22Rv1 (cell line): Measurements from ENCODE around the gene CCL27.

Experiments used
- H3K27ac ChIP-seq: fragments of 450-650 bp; 2 replicates; pipeline ENCODE4 v1.5.1; 2017
- ZFX ChIP-seq: fragments of 450-650 bp; IDR thresholded peaks from 2 replicates; pipeline ENCODE4 v1.6.1; 2017; ENCODE audit warnings: antibody characterized with exemption, borderline replicate concordance
- TF ChIP-seq, protein P1 (sequence below): fragments of 450-650 bp; IDR thresholded peaks from 2 replicates; pipeline ENCODE4 v1.5.1; 2017; ENCODE audit warnings: mild to moderate bottlenecking

Gene CCL27

DNA sequence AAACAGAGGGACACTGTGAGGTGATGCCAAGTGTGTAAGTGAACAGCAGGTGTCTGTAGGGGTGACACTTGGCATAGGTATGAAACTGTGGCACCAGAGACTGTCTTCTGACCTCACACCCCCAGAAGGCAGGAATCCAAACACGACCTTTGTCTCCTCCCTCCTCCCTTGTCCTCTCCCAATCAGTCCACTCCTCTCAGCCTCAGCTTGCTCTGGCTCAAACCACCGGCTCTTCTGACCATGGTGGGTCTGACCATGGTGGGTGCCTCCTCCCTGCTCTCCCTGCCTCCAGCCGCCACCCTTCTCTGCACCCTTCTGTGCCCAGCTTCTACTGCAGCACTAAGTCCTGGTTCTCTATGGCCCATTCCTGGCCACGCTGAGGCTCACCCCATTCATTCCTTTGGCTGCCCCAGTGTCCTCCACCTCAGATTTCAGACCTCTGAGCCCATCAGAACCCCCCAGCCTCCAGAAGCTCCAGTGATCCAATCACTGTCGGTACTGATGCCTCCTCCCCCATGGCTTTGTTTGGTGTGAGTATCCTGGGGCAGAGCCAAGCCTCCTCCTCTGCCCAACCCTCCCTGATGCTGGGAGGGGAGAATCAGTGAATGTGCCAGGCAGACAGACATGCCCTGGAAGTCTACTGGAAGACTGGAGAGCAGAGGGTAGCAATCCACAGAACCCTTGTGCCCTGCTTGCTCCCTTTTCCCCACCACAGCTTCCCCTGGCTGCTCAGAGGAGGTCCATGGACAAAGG, 31.9 kb downstream of the CCL27 start:
- peak overlapping the region; percentile 44 for H3K27ac ChIP-seq
- TF ChIP-seq, protein P1, sequence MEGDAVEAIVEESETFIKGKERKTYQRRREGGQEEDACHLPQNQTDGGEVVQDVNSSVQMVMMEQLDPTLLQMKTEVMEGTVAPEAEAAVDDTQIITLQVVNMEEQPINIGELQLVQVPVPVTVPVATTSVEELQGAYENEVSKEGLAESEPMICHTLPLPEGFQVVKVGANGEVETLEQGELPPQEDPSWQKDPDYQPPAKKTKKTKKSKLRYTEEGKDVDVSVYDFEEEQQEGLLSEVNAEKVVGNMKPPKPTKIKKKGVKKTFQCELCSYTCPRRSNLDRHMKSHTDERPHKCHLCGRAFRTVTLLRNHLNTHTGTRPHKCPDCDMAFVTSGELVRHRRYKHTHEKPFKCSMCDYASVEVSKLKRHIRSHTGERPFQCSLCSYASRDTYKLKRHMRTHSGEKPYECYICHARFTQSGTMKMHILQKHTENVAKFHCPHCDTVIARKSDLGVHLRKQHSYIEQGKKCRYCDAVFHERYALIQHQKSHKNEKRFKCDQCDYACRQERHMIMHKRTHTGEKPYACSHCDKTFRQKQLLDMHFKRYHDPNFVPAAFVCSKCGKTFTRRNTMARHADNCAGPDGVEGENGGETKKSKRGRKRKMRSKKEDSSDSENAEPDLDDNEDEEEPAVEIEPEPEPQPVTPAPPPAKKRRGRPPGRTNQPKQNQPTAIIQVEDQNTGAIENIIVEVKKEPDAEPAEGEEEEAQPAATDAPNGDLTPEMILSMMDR = no peak
- TF ChIP-seq ZFX = no peak

DNA sequence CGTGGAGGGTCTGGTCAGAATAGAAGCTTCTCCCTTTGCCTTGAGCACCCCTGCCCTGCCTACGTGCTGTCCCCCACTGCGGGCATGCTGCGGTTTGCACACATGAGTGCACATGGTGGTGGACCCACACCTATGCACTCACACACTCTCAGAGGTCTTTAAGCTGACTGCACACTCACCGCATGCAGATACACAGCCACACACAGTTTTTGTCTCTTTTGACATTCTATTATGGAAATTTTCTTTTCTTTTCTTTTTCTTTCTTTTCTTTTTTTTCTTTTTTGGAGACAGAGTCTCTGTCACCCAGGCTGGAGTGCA, 33.0 kb downstream of the CCL27 start:
- H3K27ac ChIP-seq = no peak overlapping the region
- no peak for TF ChIP-seq ZFX
- TF ChIP-seq, protein P1 = no peak

DNA sequence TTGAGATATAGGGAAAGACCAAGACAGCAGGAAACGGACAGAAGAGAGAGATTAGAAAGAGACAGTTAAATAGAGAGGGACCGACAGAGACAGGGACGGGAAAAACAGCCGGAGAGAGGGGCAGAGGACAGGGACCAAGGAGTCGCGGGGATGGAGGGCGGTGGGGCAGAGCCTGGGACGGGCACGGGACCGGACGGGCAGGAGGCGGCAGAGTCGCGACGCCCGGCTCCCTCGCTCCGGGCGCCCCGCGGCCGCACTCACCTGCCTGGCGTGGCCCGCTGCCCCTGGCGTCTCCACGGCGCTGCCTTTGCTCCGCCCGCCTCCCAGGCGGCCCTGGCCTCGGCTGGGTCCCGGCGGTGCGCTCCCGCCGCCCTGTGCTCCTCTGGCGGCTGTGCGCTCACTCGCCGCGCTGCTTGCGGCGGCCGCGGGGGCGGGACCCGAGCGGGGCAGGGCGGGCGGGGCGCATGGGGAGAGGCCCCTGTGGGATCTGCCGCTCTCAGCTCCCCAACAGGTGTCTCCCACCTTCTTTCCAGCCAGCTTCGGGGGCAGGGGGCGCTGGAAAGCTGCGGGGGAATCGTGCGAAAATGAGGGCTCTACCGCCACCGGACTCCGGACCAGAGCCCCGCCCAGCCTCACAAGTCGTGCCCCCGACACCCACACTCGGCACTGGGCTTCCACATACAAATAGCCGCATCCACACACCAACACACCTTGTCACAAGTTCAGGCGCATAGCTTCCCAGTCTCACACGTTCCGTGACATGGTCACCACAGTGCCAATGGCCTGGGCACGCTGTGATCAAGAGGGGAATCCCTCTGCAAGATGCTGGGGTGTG, 33.6 kb downstream of the CCL27 start, which contains the start of gene ARID3C:
Gene ARID3C (minus strand): TSS at position 411 of the 835 bp plus-strand sequence. CDS start 1,052 bp downstream, outside the sequence.
- no peak within 1 kb of the TSS for H3K27ac ChIP-seq
- TF ChIP-seq, protein P1 = peak; percentile 43
- no peak for TF ChIP-seq ZFX

DNA sequence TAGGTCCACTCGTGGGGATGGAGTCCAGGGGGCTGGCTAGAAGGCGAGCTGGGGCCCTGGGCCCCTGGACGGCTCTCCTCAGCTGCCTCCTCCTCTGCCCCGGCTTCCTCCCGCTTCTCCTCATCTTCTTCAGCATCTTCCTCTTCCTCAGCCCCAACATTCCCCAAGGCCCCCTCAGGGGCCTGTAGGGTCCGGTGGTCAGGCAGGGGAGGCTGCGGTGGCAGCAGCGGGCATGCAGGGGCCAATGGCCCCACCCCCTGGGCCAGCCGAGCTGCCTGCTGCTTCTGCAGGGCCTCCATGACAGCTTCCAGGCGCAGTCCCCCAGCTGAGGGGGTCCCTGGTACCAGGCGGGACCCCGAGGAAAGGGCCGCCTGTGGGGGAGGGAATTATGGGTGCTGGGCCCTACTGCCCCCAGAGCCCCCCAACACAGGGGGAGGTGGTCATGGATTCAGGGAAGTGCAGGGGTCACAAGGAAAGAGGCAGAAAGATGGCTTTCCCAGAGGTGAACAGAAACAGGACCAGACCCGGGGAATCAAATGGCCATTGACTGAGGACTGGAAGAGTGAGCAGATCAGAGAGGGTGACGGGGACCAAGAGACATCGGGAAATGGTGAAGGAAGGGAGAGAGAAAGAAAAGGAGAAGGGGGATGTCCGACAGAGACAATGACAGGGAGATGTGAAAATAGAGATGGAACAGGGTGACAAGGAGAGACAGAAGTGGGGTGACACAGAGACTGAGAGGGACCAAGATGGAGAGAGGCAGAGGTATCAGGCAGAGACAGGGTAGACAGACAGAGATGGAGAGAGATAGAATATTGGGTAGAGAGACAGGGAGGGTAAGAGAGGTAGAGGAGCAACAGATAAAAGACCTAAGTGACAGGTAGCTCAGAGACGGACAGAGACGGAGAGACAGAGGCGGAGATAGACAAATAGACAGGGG, 34.5 kb downstream of the CCL27 start:
- TF ChIP-seq, protein P1 = no peak
- TF ChIP-seq ZFX = no peak
- H3K27ac ChIP-seq = no peak overlapping the region

DNA sequence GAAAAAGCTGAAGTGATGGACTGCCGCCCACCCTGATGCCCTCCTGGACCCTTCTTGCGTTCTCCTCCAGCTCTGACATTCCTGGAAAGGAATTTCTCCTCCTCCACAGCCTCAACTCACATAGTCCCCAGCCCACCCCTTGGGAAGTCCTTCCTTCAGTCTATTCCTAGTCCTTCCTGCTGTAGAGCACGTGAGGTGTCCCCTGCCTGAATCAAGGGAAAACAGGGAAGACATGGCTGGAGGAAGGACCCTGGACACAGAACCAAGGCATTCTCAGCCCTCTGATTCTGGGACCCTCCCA, 37.3 kb downstream of the CCL27 start:
- H3K27ac ChIP-seq = no peak overlapping the region
- TF ChIP-seq ZFX = no peak
- TF ChIP-seq, protein P1 = no peak

DNA sequence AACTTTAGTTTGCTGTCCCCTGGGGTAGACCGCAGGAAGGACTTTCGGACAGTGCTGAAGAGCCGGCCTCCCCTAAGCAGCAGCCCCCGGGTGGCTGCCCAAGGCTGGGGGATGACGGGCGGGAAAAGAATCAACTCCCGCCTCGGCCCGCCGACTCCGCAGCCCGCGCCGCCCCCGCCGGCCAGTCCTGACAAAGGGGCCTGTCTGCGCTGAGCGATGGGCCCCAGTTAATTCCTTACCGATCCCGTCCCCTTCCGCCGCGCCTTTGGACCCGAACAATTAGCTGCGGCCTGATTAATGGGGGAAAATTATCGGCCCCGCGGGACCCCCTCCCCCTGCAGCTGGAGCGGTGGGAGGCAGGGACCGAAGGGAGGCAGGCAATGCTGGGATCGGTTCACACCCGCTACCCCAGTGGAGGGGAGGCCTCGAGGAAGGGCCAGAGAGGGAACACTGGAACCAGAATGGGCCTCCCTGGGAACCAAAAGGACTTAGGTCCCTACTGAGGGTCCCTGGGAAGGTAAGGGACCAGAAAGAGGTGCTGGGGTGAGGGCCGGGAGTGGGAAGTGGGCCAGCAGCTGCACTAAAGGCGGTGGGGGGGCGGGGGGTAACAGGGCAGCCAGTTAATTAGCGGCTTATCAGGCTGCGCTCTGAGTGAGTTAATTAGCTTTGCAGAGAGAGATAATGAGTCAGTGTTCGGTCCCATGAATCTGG, 37.8 kb downstream of the CCL27 start:
- no peak overlapping the region for H3K27ac ChIP-seq
- TF ChIP-seq ZFX = no peak
- TF ChIP-seq, protein P1 = no peak
